Cardiac fibroblast (primary cell): ENCODE measurements around the gene NEURL1B.
A peak's percentile ranks its signal among the peaks of the same experiment; 100 is the strongest.

Source experiments
- DNase-seq, 2 donors: peaks; one replicate each; pipeline versions ENCODE4 v3.0.0 to v3.0.0-alpha.2; 2010; ENCODE audit warnings: low read depth in 2 of 2
- H3K4me3 ChIP-seq, 2 donors: replicated peaks in 1 of 2; 1 replicate in 1 of 2; 2 replicates in 1 of 2; pipeline ENCODE4 v1.5.1; 2011; ENCODE audit warnings: low read depth in 2 of 2, low read length in 2 of 2, mild to moderate bottlenecking in 2 of 2, moderate library complexity in 1 of 2
- CTCF ChIP-seq: IDR thresholded peaks from one replicate; pipeline ENCODE4 v1.5.1; 2011; ENCODE audit warnings: low read depth, mild to moderate bottlenecking, low read length, inconsistent platforms

The NEURL1B gene

GRCh38 chr5:172732201-172732865, 91.3 kb downstream of the NEURL1B start:
- no peak overlapping the region for H3K4me3 ChIP-seq
- no peak for DNase-seq
- no peak for TF ChIP-seq CTCF

- TF ChIP-seq CTCF: no peak
- DNase-seq: peak; percentile 96 to 99
Measured at GRCh38 chr5:172733131-172733973, 92.3 kb downstream of the NEURL1B start.

GRCh38 chr5:172733974-172734346, 92.9 kb downstream of the NEURL1B start:
- no peak for DNase-seq
- no peak for TF ChIP-seq CTCF
- no peak overlapping the region for H3K4me3 ChIP-seq

More at GRCh38 chr5:172733131-172733973, 92.3 kb downstream of the NEURL1B start:
- H3K4me3 ChIP-seq: no peak overlapping the region

- H3K4me3 ChIP-seq: no peak overlapping the region
- no peak for TF ChIP-seq CTCF
- DNase-seq: no peak
Measured at GRCh38 chr5:172735141-172735831, 94.2 kb downstream of the NEURL1B start.

- H3K4me3 ChIP-seq: no peak overlapping the region
- TF ChIP-seq CTCF: no peak
- no peak for DNase-seq
Measured at GRCh38 chr5:172736508-172737135, 95.6 kb downstream of the NEURL1B start.

GRCh38 chr5:172739375-172739774, 98.3 kb downstream of the NEURL1B start:
- no peak overlapping the region for H3K4me3 ChIP-seq
- TF ChIP-seq CTCF: no peak
- DNase-seq: no peak
